Tibial nerve (tissue), 4 donors: Measurements from ENCODE around the gene XG. TPM values are rescaled to one million over a fixed set of nuclear protein-coding genes. Genes with fewer than 3 reads are reported as not detected.
A peak's percentile ranks its signal among the peaks of the same experiment; 100 is the strongest.

Experiments
- DNase-seq, 2 donors: peaks; one replicate each; pipeline ENCODE4 v3.0.0-alpha.2; 2019; ENCODE audit warnings: low spot score in 2 of 2
- H3K27ac ChIP-seq, 4 donors: fragments of 200-600 bp; sonication (generic) in 3 of 4; one replicate each; pipeline ENCODE4 v1.5.1; 2017 to 2019; ENCODE audit warnings: mild to moderate bottlenecking in 1 of 4
- H3K27me3 ChIP-seq, 2 donors: fragments of 200-600 bp; sonication (generic) in 1 of 2; one replicate each; pipeline versions ENCODE4 v1.5.1 to v1.6.0; 2017 to 2019
- H3K36me3 ChIP-seq, 3 donors: fragments of 200-600 bp; sonication (generic); one replicate each; pipeline ENCODE4 v1.5.1; 2018 to 2019
- H3K4me1 ChIP-seq, 4 donors: fragments of 200-600 bp; sonication (generic) in 3 of 4; one replicate each; pipeline ENCODE4 v1.5.1; 2017 to 2019
- H3K4me3 ChIP-seq, 4 donors: fragments of 200-600 bp; sonication (generic) in 3 of 4; one replicate each; pipeline ENCODE4 v1.5.1; 2017 to 2019; ENCODE audit warnings: mild to moderate bottlenecking in 1 of 4, moderate library complexity in 1 of 4
- H3K9me3 ChIP-seq, 4 donors: fragments of 200-600 bp; sonication (generic) in 3 of 4; one replicate each; pipeline ENCODE4 v1.5.1; 2017 to 2019
- EP300 ChIP-seq, 2 donors: sonication (generic); formaldehyde crosslinking; IDR thresholded peaks; one replicate each; pipeline ENCODE4 v1.6.1; 2017; ENCODE audit warnings: antibody characterized with exemption in 2 of 2, mild to moderate bottlenecking in 1 of 2
- POLR2A ChIP-seq, 2 donors: fragments of 450-650 bp; IDR thresholded peaks; one replicate each; pipeline ENCODE4 v1.6.1; 2017; ENCODE audit warnings: antibody characterized with exemption in 2 of 2, mild to moderate bottlenecking in 2 of 2, moderate library complexity in 2 of 2
- WGBS, 2 donors: methylation state at CpG; one replicate each; pipeline ENCODE4 v1.1.5; 2018; 5-methylcytosine and 5-hydroxymethylcytosine counted together
- total RNA-seq, 4 donors: library from RNA; depleted of rRNA; stranded (reverse); fragments of >200 nt; gene quantifications; one replicate each; pipeline ENCODE4 v1.1.0, GENCODE V29; 2016
- TF ChIP-seq, protein P1 (sequence below), 5 experiments: fragments of 200-600 bp in 3 of 5; fragments of 450-650 bp in 2 of 5; sonication (generic) in 3 of 5; IDR thresholded peaks; one replicate each; pipeline ENCODE4 v1.5.1; 2016 to 2019; ENCODE audit warnings: antibody characterized with exemption in 5 of 5, mild to moderate bottlenecking in 3 of 5, moderate library complexity in 2 of 5

The XG gene
- total RNA-seq, 4 donors from 2014 or later = 1.2 to 5.1 (median 3.1) TPM

DNA sequence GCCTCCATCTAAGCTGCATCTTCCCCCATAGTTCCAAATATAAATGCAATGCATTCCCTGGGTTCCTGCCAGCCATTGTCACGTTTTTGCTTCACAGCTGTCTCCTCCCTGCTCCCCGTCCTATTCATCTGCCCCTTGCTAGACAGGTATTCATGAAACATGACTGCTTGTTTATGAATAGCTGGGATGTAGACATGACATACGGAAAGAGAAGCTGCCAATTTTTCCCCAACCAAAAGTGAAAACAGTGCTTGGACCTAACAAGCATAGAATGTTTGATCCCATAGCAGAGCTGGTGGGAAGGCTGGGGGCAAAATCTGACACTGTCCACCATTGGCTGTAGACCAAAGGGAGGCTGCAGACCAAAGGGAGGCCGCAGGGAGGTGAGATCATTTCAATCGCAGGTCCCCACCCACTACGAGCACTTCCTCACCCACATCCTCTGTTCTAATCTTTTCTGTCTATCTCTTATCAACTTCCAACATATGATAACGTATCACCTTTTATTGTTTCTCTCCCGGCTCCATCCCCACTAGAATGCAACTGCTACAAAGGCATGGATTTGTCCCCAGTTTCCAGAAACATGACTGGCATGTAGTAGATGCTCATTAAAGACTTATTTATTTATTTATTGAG lies 68.4 kb downstream of the XG start:
- no peak for DNase-seq
- Histone ChIP-seq H3K4me1 (no peaks in the 10 kb centered on the region), H3K36me3 (no peaks in the 10 kb centered on the region), H3K4me3 (no peak overlapping the region), H3K27me3 (peaks cover 0 to 6% of the 10 kb centered on the region in 2 donors), H3K9me3 (no peaks in the 10 kb centered on the region), H3K27ac (no peak overlapping the region)
- TF ChIP-seq, protein P1, sequence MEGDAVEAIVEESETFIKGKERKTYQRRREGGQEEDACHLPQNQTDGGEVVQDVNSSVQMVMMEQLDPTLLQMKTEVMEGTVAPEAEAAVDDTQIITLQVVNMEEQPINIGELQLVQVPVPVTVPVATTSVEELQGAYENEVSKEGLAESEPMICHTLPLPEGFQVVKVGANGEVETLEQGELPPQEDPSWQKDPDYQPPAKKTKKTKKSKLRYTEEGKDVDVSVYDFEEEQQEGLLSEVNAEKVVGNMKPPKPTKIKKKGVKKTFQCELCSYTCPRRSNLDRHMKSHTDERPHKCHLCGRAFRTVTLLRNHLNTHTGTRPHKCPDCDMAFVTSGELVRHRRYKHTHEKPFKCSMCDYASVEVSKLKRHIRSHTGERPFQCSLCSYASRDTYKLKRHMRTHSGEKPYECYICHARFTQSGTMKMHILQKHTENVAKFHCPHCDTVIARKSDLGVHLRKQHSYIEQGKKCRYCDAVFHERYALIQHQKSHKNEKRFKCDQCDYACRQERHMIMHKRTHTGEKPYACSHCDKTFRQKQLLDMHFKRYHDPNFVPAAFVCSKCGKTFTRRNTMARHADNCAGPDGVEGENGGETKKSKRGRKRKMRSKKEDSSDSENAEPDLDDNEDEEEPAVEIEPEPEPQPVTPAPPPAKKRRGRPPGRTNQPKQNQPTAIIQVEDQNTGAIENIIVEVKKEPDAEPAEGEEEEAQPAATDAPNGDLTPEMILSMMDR (IDR thresholded peaks at IDR 0.05) = no peak
- TF ChIP-seq EP300 (IDR thresholded peaks at IDR 0.05) (no peak), POLR2A (IDR thresholded peaks at IDR 0.05) (no peak)
- WGBS, 2 donors = 51 to 63% methylated on average over 8 of the region's 8 CpGs

DNA sequence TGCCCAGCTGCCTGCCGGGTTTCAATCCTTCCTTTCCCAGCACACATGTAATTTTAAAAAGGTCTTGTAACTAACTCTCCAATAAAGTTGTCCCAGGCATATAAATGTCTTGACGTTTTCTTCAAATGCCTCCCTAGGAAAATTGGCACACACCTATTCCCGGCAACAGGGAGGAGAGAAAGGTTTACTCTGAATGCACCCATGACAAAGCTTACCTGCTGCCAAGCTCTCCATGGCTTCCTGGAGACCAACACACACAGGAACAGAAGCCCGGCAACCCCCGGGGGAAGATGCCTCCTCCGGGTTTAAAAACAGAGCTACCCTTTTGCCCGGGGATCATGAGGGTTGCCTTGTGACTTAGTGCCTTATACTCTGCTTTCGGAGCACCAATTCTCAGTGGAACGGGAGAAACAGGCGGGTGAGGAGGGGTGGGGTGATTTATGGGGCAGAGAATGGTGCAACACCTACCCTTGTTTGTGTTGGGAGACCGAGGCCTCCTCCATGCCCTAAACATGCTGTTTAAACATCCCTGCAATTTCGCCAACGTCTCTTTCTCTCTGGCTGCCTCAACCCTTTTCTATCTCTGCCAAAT lies 72.1 kb downstream of the XG start:
- H3K4me3 ChIP-seq = no peak overlapping the region
- 34 to 45% methylated on average over 11 to 13 of the region's 13 CpGs for WGBS, 2 donors
- H3K9me3 ChIP-seq = no peaks in the 10 kb centered on the region
- H3K36me3 ChIP-seq = no peaks in the 10 kb centered on the region
- TF ChIP-seq POLR2A (IDR thresholded peaks at IDR 0.05) (no peak), EP300 (IDR thresholded peaks at IDR 0.05) (no peak)
- TF ChIP-seq, protein P1 (IDR thresholded peaks at IDR 0.05) = no peak
- H3K27ac ChIP-seq = no peak overlapping the region
- no peak for DNase-seq
- peaks cover 0 to under 1% (median 0%) of the 10 kb centered on the region in 4 donors for H3K4me1 ChIP-seq
- H3K27me3 ChIP-seq = peaks cover 0 to 13% of the 10 kb centered on the region in 2 donors

DNA sequence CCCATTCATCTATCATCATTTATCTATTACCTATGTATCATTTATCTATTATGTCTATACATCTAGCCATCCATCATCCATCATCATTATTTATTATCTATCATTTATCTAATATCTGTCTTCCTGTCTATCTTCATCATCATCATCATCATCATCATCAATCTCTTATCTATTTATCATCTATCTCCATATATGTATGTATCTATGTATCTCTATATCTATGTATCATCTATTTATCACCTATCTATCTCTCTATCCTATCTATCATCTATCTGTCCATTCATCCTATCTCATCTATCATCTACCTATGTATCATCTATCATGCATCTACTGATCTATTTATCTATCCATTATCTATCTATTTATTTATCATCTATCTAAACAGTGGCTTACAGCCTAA lies 73.0 kb downstream of the XG start:
- DNase-seq = no peak
- Histone ChIP-seq H3K36me3 (no peaks in the 10 kb centered on the region), H3K27me3 (peaks cover 0 to 23% of the 10 kb centered on the region in 2 donors), H3K9me3 (no peaks in the 10 kb centered on the region), H3K4me3 (no peak overlapping the region), H3K4me1 (peaks cover 0 to 11% (median 0%) of the 10 kb centered on the region in 4 donors), H3K27ac (no peak overlapping the region)
- TF ChIP-seq, protein P1 (IDR thresholded peaks at IDR 0.05) = no peak
- TF ChIP-seq EP300 (IDR thresholded peaks at IDR 0.05) (no peak), POLR2A (IDR thresholded peaks at IDR 0.05) (no peak)

DNA sequence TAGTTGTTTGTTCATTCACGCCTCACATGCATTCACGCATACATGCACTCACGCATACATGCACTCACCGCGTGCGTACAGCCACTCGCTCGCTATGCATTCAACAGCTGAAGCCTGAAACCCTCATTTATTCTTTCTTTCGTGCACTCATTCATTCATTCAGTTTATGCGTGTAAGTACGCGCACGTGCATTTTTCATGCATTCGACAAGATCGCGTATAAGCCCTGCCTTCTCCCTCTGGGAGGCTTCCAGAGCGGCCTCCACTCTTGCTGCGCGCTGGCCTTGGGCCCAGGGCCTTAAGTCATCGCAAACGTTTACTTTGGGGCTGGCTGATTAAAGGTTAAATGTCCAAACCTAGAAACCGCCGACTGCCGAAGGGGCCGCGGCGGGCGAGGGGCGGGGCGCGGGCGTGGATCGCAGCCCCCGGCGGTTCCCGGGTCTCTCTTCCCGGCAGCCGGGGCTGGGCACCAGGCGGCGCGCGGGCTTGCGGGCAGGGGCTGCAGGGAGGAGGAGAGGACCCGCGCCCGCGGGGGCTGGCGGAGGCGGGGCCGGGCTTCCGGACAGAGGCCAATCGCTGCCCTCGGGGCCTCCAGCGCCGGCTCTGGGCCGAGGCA lies 76.6 kb downstream of the XG start, which contains the start of gene GYG2:
TSS of gene GYG2 (plus strand) at position 587 of the 615 bp plus-strand sequence. CDS start 1,259 bp downstream, outside the sequence.
- Histone ChIP-seq H3K9me3 (no peaks in the 10 kb centered on the region), H3K4me1 (peaks cover 0 to 12% (median 0%) of the 10 kb centered on the region in 4 donors), H3K36me3 (no peaks in the 10 kb centered on the region), H3K27ac (no peak within 1 kb of the TSS), H3K27me3 (peaks cover 0 to 46% of the 10 kb centered on the region in 2 donors), H3K4me3 (peak within 1 kb of the TSS in 3 of 4 donors; percentile 31 to 50 (median 38))
- TF ChIP-seq, protein P1 (IDR thresholded peaks at IDR 0.05) = no peak
- TF ChIP-seq EP300 (IDR thresholded peaks at IDR 0.05) (no peak), POLR2A (IDR thresholded peaks at IDR 0.05) (no peak)
- WGBS, 2 donors = 29 to 30% methylated on average over 21 of the region's 56 CpGs
- no peak for DNase-seq

DNA sequence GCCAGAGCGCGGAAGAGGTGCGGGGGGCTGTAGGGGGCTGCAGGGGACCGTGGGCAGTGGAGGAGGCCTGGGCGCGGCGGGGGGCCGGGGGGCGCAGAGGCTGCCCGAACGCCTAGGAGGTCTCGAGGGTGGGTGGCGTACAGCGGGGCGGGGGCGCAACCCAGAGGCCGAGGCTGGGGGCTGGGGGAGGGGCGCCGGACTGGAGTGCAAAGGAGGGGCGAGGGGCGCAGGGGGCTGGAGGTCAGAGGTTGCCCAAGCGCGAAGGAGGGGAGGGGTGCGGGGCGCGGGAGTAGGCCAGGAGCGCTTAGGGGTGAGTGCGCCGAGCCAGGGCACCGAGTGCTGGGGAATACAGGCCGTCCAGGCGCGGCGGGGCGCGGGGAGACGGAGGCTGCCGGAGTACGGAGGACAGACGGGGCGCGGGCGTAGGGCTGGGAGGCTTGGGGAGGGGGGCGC lies 77.1 kb downstream of the XG start:
- 0 to 5% methylated on average over 1 to 25 of the region's 44 CpGs for WGBS, 2 donors
- H3K36me3 ChIP-seq = no peaks in the 10 kb centered on the region
- H3K27me3 ChIP-seq = peaks cover 0 to 46% of the 10 kb centered on the region in 2 donors
- peaks cover 0 to 12% (median 0%) of the 10 kb centered on the region in 4 donors for H3K4me1 ChIP-seq
- H3K4me3 ChIP-seq = peak overlapping the region in 3 of 4 donors; percentile 31 to 50 (median 38)
- no peak for DNase-seq
- H3K9me3 ChIP-seq = no peaks in the 10 kb centered on the region
- TF ChIP-seq, protein P1 (IDR thresholded peaks at IDR 0.05) = no peak
- TF ChIP-seq EP300 (IDR thresholded peaks at IDR 0.05) (no peak), POLR2A (IDR thresholded peaks at IDR 0.05) (no peak)
- H3K27ac ChIP-seq = no peak overlapping the region
